22Rv1 (cell line): ENCODE results near the gene E2F2.

Source experiments
- H3K27ac ChIP-seq: fragments of 450-650 bp; 2 replicates; pipeline ENCODE4 v1.5.1; 2017
- ZFX ChIP-seq: fragments of 450-650 bp; IDR thresholded peaks from 2 replicates; pipeline ENCODE4 v1.6.1; 2017; ENCODE audit warnings: antibody characterized with exemption, borderline replicate concordance
- TF ChIP-seq, protein P1 (sequence below): fragments of 450-650 bp; IDR thresholded peaks from 2 replicates; pipeline ENCODE4 v1.5.1; 2017; ENCODE audit warnings: mild to moderate bottlenecking

Gene E2F2

DNA sequence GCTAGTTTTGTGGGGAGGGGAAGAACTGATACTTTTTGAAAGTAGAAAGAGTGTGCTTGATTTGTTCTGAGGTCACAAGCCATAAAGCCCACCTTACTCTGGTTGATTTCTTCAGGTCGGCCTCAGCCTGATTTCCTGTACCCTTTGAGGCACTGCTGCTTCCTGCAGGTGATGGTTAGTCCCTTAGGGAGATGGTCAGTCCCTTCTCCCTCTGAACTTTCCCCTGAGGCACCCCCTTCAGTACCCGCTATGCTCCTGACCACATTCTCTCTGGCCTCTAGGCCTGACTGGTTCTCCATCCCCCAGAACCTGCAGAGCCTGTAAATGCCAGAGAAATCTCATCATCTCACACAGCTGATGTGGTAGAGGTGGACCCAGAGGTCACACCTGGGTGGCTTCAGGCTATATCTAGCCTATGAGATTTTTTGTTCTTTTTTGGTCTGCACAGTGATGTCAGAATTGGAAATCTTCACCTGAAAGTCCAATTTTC lies 43.3 kb upstream of the E2F2 start:
- TF ChIP-seq, protein P1, sequence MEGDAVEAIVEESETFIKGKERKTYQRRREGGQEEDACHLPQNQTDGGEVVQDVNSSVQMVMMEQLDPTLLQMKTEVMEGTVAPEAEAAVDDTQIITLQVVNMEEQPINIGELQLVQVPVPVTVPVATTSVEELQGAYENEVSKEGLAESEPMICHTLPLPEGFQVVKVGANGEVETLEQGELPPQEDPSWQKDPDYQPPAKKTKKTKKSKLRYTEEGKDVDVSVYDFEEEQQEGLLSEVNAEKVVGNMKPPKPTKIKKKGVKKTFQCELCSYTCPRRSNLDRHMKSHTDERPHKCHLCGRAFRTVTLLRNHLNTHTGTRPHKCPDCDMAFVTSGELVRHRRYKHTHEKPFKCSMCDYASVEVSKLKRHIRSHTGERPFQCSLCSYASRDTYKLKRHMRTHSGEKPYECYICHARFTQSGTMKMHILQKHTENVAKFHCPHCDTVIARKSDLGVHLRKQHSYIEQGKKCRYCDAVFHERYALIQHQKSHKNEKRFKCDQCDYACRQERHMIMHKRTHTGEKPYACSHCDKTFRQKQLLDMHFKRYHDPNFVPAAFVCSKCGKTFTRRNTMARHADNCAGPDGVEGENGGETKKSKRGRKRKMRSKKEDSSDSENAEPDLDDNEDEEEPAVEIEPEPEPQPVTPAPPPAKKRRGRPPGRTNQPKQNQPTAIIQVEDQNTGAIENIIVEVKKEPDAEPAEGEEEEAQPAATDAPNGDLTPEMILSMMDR, result no peak
- TF ChIP-seq ZFX, result no peak
- no peak overlapping the region for H3K27ac ChIP-seq

DNA sequence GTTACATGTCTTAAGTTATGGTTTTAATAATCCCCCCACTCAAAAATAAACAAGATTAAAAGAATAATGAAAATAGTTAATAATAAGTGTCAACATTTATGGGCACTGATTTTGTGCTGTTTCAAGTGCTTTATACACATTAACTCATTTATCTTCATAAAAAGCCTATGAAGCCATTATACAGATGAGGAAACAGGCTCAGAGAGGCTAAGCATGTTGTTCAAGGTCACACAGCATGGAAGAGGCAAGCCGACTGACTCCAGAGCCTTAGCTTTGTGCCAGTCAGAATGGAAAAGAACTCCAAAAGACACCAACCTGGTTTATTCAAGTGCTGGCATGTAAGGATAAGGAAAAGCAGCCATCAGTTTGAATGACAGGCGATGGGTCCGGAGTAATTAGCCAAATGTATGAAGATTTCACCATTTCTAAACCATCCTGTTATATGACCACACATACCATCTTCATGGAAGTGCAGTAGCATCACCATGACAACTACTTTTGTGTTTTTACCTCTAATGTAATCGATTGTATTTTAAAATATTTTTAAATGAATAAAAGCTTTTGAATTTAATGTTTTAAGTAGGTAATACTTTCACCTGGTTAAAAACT lies 42.6 kb upstream of the E2F2 start:
- TF ChIP-seq, protein P1, result no peak
- no peak for TF ChIP-seq ZFX
- no peak overlapping the region for H3K27ac ChIP-seq

DNA sequence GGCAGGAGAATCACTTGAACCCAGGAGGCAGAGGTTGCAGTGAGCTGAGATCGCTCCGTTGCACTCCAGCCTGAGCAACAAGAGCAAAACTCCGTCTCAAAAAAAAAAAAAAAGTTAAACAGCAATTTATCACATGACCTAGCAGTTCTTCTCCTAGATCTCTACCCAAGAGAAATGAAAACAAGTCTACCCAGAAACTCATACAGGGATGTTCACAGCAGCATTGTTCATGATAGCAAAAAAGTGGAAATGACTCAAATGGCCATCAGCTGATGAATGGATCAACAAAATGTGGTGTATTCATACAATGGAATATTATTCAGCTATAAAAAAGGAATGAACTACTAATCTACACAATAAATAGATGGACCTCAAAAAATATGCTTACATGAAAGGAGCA lies 40.4 kb upstream of the E2F2 start:
- no peak overlapping the region for H3K27ac ChIP-seq
- TF ChIP-seq ZFX, result no peak
- TF ChIP-seq, protein P1, result no peak

DNA sequence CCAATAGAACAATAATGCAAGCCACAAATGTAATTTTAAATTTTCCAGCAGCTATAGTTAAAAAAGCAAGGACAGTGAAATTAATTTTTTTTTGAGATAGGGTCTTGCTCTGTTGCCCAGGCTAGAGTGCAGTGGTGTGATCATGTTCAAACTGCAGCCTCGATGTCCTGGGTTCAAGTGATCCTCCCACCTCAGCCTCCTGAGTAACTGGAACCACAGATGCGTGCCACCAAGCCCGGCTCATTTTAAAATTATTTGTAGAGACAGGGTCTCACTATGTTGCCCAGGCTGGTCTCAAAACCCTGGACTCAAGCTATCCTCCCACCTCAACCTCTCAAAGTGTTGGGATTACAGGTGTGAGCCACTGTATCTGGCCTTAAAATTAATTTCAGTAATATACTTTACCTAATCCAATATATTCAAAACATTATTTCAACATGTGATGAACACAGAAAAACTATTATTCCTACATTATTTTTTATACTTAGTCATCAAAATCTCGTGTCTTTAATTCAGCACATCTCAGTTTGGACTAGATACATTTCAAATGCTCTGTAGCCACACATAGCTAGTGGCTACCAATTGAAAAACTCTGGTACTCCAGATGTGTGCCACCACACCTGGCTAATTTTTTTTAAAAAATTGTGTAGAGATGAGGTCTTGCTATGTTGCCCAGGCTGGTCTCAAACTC lies 39.1 kb upstream of the E2F2 start:
- no peak for TF ChIP-seq ZFX
- TF ChIP-seq, protein P1, result no peak
- H3K27ac ChIP-seq, result no peak overlapping the region

DNA sequence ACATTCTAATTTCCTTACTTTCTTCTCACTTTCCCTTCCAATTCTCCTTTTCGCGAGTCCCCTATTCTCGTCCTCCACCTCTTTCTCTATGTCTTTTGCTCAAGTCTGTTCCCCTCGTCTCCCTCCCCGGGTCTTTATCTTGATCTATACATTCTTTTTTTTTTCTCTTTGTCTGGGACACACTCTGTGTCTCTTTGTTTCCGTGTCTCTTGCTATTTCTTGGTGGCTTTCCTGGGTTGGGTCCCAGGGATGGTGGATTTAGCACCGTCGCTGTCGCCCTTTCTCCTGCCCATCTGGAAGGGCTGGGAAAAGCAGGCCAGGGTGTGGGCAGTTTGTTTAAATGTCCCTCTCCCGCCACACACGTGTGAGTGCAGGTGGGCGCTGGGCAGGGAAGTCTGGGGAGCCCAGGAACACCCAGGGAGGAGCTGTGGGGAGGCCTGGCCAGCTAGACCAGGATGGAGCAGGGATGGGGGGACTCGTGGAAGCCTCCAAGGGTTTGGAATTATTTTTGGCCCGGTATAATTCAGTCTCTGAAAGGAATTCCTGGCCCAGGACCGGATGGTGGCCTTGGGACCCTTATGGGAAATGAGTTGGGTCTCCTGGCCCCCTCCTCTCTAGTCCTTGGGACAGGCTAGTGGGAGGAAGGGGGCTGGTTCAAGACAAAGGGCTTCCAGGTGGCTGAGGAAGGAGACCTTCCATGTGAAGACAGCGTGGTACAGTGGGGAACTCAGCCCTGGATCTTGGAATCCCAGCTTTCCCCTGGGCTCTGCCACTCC lies 37.8 kb upstream of the E2F2 start:
- no peak overlapping the region for H3K27ac ChIP-seq
- TF ChIP-seq ZFX, result no peak
- TF ChIP-seq, protein P1, result no peak

DNA sequence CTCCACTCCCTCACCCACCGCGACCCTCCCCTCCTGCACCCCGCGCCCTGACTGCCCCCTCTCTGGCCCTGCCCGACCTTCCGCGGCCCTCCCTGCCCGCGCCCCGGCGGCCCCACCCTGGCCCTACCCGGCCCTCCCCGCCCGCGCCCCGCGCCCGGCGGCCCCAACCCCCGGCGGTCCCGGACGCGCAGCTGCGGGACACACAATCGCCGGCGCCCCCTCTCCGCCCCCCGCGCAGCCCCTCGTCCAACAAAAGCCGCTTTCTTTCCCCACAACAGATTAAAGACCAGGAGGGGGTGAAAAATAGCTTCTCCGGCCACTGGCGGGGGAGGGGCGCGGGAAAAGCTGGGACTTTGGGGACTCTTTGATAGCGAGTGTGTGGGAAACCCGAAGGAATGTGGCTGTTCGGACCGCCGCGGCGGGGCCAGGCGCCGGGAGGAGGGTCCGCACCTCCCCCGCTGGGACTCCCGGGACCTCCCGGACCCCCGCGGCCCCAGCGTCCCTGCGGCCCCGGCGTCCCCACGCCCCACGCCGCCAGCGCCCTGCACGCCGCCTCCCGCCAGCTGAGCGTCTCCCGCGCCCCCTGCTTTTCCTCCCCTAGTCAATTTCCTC lies 37.1 kb upstream of the E2F2 start:
- no peak overlapping the region for H3K27ac ChIP-seq
- no peak for TF ChIP-seq ZFX
- TF ChIP-seq, protein P1, result no peak
